ENCODE measurements around the gene GASK1A.

The GASK1A gene

DNA sequence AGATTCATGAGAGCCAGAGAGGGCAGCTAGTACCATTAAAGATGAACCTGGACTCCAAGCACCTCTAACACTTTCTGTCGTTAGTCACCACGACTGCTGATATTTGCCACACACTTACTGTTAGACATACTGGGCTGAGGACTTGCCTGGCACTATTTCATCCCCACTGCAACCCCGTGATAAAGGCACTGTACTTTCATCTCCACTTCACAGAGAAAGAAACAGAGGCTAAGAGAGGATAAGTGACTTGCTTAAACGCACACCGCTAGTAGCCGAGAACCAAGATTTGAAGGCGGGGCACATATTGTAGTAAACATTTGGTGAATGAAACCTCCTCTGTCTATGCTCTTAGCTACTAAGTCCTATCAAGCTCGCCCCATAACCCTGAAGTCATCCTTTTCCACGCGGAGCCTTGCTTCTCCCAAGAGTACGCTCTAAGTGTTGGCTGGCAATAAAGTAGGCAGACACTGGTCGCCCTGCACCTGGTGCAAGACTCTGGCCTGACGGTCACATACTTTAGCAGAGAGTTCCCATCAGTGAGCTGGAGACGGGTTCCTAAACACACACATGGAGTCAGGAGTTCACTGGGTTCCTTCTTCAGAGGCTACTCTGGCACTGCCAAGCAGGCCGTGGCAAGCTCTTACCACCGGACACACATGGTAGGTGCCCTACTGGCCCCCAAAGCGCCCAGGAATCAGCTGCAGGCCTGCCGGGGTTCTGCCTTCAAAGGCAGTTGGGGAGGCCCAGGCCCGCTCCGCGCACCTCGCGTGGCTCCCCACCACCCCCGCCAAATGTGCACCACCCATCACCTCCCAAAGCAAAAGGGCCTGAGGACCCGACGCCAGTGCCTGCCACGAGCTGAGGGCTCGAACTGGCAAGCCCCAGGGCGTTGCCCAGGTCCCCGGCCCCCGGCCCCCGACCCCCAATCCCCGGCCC is 125.8 kb downstream of the GASK1A start:
- peak; percentile 1 for DNase-seq (ENCODE audit: low read depth)
- TF ChIP-seq, protein P1, sequence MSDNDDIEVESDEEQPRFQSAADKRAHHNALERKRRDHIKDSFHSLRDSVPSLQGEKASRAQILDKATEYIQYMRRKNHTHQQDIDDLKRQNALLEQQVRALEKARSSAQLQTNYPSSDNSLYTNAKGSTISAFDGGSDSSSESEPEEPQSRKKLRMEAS (IDR thresholded peaks at IDR 0.05; ENCODE audit: low read depth, low read length): no peak
- TF ChIP-seq MYC (IDR thresholded peaks at IDR 0.05; ENCODE audit: low read depth, low read length) (no peak), POLR2A (IDR thresholded peaks at IDR 0.05; ENCODE audit: extremely low read depth, insufficient read length) (no peak)
- TF ChIP-seq, protein P2, sequence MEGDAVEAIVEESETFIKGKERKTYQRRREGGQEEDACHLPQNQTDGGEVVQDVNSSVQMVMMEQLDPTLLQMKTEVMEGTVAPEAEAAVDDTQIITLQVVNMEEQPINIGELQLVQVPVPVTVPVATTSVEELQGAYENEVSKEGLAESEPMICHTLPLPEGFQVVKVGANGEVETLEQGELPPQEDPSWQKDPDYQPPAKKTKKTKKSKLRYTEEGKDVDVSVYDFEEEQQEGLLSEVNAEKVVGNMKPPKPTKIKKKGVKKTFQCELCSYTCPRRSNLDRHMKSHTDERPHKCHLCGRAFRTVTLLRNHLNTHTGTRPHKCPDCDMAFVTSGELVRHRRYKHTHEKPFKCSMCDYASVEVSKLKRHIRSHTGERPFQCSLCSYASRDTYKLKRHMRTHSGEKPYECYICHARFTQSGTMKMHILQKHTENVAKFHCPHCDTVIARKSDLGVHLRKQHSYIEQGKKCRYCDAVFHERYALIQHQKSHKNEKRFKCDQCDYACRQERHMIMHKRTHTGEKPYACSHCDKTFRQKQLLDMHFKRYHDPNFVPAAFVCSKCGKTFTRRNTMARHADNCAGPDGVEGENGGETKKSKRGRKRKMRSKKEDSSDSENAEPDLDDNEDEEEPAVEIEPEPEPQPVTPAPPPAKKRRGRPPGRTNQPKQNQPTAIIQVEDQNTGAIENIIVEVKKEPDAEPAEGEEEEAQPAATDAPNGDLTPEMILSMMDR (IDR thresholded peaks at IDR 0.05; ENCODE audit: low read depth, low read length): no peak
- no peak overlapping the region for H3K4me3 ChIP-seq (ENCODE audit: low read depth, low read length)

DNA sequence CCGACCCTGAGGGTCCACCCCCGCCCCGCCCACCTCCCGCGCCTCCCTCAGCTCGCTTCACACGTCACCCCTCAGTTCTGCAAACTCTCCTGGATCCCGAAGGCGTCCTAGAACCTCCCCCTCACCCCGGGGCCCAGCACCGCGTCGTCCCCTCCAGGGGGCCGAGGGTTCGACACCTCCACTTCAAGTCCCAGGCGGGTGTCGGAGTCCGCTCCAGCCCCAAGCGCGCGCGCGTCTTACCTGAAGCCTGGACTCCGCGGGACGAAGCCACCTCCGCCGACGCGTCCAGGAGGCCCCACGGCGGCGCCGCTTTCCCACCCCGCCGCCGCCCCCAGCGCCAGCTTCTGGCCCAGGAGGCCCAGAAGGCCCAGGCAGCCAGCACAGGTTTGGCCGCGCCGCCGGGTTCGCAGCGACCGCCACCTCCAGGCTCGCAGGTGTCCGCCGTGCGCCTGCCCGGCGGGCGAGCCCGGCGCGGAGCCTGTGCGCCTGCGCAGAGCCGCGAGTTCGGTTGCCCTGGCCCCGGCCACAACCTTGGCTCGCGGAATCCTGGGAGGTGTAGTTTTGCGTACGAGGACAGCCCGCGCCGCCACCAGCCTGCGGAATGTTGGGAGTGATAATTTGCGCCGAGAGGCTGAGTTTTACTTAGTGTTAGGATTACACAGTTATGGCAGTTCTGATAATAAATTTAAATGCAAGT is 126.6 kb downstream of the GASK1A start, which contains the start of gene POMGNT2:
POMGNT2 (minus strand) TSS at position 484 of the 697 bp plus-strand sequence. CDS start 24,648 bp downstream, outside the sequence.
- H3K4me3 ChIP-seq (ENCODE audit: low read depth, low read length): peak within 1 kb of the TSS; percentile 44
- no peak for TF ChIP-seq MYC (IDR thresholded peaks at IDR 0.05; ENCODE audit: low read depth, low read length)
- TF ChIP-seq, protein P1 (IDR thresholded peaks at IDR 0.05; ENCODE audit: low read depth, low read length): no peak
- TF ChIP-seq POLR2A (IDR thresholded peaks at IDR 0.05; ENCODE audit: extremely low read depth, insufficient read length): no peak
- TF ChIP-seq, protein P2 (IDR thresholded peaks at IDR 0.05; ENCODE audit: low read depth, low read length): no peak
- peak; percentile 65 for DNase-seq (ENCODE audit: low read depth)

DNA sequence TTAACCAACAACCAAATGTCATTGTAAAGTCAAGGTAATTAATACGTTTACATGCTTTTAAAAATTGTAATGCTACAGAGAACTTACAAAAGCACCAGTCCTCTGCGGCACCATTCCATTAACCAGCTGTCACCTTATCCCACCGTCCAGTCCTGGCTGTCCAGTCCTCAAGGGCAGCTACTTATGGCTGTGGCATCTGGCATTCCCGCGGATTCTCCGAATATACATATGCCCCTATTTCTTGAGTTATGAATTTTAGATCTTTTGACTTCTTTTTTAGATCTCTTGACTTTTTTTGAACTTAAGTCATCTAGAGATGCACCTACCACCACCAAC is 127.2 kb downstream of the GASK1A start:
- H3K4me3 ChIP-seq (ENCODE audit: low read depth, low read length): peak overlapping the region; percentile 44
- TF ChIP-seq MYC (IDR thresholded peaks at IDR 0.05; ENCODE audit: low read depth, low read length) (no peak), POLR2A (IDR thresholded peaks at IDR 0.05; ENCODE audit: extremely low read depth, insufficient read length) (no peak)
- TF ChIP-seq, protein P2 (IDR thresholded peaks at IDR 0.05; ENCODE audit: low read depth, low read length): no peak
- no peak for DNase-seq (ENCODE audit: low read depth)
